ENCODE results near the gene CKS1B.

GRCh38 chr1:154938604-154939399 lies 35.7 kb upstream of the CKS1B start:
- TF ChIP-seq CTCF (IDR thresholded peaks at IDR 0.05): no peak
- TF ChIP-seq MYC (IDR thresholded peaks at IDR 0.05; ENCODE audit: borderline replicate concordance, low read length): no peak
- TF ChIP-seq SREBF2 (IDR thresholded peaks at IDR 0.05): no peak
- no peak for TF ChIP-seq EP300 (IDR thresholded peaks at IDR 0.05)
- no peak for TF ChIP-seq RAD21 (conservative IDR thresholded peaks at IDR 0.05 in 1 of 2, IDR thresholded peaks at IDR 0.05 in 1 of 2)
- TF ChIP-seq RNF2 (IDR thresholded peaks at IDR 0.05; ENCODE audit: borderline replicate concordance, low read depth): no peak
- TF ChIP-seq ATOH8 (CRISPR knock-in tag; IDR thresholded peaks at IDR 0.05; ENCODE audit: low read depth): no peak
- TF ChIP-seq ELK1 (IDR thresholded peaks at IDR 0.05; ENCODE audit: low read depth, low read length): no peak
- TF ChIP-seq POLR2A (IDR thresholded peaks at IDR 0.05; ENCODE audit: low read length): no peak
